ENCODE results near the gene FAM50A.

Gene FAM50A

DNA sequence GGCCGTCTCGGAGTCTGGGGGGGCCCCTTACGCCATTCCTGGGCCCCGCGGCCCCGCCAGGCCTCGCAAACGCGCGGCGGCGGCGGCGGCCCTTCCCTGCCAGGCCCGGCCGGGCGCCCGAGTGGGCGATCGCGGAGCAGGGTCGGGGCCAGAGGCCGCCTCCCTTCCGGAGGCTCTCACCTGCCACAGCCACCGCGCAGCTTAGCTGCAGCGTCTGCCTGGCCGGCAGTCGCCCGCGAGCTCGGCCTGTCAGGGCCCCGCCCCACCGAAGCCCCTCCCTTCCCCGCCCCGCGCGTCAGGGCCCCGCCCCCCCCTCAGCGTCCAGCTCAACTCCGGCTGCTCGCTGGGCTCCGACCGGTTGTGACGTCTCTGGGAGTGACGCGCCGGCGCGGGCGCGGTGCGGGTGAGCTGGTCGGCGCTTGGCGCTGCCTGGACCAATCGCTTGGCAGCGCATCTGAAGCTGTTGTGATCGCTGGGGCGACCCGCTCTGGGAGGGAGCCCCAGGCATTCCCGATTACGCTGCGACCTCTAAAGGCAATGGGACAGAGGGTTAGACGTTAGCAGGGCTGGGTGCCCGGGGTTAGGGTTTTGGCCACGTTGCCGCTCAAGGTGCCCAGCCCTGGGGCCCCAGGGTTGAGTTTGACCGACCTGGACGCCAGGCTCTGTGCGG, 46.6 kb downstream of the FAM50A start, which contains the start of gene SLC10A3 (continued):
- TF ChIP-seq, protein P1, sequence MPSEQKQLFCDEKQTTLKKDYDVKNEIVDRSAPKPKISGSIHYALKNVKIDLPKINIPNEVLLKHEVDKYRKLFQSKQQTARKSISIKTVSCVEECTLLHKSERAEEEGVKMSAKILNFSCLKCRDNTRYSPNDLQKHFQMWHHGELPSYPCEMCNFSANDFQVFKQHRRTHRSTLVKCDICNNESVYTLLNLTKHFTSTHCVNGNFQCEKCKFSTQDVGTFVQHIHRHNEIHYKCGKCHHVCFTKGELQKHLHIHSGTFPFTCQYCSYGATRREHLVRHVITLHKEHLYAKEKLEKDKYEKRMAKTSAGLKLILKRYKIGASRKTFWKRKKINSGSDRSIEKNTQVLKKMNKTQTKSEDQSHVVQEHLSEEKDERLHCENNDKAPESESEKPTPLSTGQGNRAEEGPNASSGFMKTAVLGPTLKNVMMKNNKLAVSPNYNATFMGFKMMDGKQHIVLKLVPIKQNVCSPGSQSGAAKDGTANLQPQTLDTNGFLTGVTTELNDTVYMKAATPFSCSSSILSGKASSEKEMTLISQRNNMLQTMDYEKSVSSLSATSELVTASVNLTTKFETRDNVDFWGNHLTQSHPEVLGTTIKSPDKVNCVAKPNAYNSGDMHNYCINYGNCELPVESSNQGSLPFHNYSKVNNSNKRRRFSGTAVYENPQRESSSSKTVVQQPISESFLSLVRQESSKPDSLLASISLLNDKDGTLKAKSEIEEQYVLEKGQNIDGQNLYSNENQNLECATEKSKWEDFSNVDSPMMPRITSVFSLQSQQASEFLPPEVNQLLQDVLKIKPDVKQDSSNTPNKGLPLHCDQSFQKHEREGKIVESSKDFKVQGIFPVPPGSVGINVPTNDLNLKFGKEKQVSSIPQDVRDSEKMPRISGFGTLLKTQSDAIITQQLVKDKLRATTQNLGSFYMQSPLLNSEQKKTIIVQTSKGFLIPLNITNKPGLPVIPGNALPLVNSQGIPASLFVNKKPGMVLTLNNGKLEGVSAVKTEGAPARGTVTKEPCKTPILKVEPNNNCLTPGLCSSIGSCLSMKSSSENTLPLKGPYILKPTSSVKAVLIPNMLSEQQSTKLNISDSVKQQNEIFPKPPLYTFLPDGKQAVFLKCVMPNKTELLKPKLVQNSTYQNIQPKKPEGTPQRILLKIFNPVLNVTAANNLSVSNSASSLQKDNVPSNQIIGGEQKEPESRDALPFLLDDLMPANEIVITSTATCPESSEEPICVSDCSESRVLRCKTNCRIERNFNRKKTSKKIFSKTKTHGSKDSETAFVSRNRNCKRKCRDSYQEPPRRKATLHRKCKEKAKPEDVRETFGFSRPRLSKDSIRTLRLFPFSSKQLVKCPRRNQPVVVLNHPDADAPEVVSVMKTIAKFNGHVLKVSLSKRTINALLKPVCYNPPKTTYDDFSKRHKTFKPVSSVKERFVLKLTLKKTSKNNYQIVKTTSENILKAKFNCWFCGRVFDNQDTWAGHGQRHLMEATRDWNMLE (tag by site-specific recombination; conservative IDR thresholded peaks at IDR 0.05; ENCODE audit: low read depth), result no peak
- TF ChIP-seq ZNF558 (tag by site-specific recombination; IDR thresholded peaks at IDR 0.05), result no peak
- TF ChIP-seq ZNF48 (tag by site-specific recombination; IDR thresholded peaks at IDR 0.05), result no peak
- no peak for TF ChIP-seq ZNF626 (tag by site-specific recombination; IDR thresholded peaks at IDR 0.05)
- TF ChIP-seq, protein P2, sequence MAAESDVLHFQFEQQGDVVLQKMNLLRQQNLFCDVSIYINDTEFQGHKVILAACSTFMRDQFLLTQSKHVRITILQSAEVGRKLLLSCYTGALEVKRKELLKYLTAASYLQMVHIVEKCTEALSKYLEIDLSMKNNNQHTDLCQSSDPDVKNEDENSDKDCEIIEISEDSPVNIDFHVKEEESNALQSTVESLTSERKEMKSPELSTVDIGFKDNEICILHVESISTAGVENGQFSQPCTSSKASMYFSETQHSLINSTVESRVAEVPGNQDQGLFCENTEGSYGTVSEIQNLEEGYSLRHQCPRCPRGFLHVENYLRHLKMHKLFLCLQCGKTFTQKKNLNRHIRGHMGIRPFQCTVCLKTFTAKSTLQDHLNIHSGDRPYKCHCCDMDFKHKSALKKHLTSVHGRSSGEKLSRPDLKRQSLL (tag by site-specific recombination; IDR thresholded peaks at IDR 0.05), result no peak
- TF ChIP-seq, protein P3, sequence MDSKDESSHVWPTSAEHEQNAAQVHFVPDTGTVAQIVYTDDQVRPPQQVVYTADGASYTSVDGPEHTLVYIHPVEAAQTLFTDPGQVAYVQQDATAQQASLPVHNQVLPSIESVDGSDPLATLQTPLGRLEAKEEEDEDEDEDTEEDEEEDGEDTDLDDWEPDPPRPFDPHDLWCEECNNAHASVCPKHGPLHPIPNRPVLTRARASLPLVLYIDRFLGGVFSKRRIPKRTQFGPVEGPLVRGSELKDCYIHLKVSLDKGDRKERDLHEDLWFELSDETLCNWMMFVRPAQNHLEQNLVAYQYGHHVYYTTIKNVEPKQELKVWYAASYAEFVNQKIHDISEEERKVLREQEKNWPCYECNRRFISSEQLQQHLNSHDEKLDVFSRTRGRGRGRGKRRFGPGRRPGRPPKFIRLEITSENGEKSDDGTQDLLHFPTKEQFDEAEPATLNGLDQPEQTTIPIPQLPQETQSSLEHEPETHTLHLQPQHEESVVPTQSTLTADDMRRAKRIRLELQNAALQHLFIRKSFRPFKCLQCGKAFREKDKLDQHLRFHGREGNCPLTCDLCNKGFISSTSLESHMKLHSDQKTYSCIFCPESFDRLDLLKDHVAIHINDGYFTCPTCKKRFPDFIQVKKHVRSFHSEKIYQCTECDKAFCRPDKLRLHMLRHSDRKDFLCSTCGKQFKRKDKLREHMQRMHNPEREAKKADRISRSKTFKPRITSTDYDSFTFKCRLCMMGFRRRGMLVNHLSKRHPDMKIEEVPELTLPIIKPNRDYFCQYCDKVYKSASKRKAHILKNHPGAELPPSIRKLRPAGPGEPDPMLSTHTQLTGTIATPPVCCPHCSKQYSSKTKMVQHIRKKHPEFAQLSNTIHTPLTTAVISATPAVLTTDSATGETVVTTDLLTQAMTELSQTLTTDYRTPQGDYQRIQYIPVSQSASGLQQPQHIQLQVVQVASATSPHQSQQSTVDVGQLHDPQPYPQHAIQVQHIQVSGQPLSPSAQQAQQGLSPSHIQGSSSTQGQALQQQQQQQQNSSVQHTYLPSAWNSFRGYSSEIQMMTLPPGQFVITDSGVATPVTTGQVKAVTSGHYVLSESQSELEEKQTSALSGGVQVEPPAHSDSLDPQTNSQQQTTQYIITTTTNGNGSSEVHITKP (tag by site-specific recombination; IDR thresholded peaks at IDR 0.05), result 0 out of 2 replicates have a peak, but pooled peaks have one; percentile 63
- no peak for TF ChIP-seq WT1 (tag by site-specific recombination; IDR thresholded peaks at IDR 0.05)
- TF ChIP-seq, protein P4, sequence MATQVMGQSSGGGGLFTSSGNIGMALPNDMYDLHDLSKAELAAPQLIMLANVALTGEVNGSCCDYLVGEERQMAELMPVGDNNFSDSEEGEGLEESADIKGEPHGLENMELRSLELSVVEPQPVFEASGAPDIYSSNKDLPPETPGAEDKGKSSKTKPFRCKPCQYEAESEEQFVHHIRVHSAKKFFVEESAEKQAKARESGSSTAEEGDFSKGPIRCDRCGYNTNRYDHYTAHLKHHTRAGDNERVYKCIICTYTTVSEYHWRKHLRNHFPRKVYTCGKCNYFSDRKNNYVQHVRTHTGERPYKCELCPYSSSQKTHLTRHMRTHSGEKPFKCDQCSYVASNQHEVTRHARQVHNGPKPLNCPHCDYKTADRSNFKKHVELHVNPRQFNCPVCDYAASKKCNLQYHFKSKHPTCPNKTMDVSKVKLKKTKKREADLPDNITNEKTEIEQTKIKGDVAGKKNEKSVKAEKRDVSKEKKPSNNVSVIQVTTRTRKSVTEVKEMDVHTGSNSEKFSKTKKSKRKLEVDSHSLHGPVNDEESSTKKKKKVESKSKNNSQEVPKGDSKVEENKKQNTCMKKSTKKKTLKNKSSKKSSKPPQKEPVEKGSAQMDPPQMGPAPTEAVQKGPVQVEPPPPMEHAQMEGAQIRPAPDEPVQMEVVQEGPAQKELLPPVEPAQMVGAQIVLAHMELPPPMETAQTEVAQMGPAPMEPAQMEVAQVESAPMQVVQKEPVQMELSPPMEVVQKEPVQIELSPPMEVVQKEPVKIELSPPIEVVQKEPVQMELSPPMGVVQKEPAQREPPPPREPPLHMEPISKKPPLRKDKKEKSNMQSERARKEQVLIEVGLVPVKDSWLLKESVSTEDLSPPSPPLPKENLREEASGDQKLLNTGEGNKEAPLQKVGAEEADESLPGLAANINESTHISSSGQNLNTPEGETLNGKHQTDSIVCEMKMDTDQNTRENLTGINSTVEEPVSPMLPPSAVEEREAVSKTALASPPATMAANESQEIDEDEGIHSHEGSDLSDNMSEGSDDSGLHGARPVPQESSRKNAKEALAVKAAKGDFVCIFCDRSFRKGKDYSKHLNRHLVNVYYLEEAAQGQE (tag by site-specific recombination; IDR thresholded peaks at IDR 0.05), result no peak
- TF ChIP-seq ZNF670 (tag by site-specific recombination; IDR thresholded peaks at IDR 0.05; ENCODE audit: low read depth), result no peak
- no peak for TF ChIP-seq ZNF155 (tag by site-specific recombination; IDR thresholded peaks at IDR 0.05)
- TF ChIP-seq ZNF2 (tag by site-specific recombination; IDR thresholded peaks at IDR 0.05), result no peak
- TF ChIP-seq, protein P5, sequence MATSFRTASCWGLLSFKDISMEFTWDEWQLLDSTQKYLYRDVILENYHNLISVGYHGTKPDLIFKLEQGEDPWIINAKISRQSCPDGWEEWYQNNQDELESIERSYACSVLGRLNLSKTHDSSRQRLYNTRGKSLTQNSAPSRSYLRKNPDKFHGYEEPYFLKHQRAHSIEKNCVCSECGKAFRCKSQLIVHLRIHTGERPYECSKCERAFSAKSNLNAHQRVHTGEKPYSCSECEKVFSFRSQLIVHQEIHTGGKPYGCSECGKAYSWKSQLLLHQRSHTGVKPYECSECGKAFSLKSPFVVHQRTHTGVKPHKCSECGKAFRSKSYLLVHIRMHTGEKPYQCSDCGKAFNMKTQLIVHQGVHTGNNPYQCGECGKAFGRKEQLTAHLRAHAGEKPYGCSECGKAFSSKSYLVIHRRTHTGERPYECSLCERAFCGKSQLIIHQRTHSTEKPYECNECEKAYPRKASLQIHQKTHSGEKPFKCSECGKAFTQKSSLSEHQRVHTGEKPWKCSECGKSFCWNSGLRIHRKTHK (tag by site-specific recombination; IDR thresholded peaks at IDR 0.05), result no peak
- TF ChIP-seq ZFP37 (tag by site-specific recombination; IDR thresholded peaks at IDR 0.05), result no peak
- no peak for TF ChIP-seq ZNF354C (tag by site-specific recombination; IDR thresholded peaks at IDR 0.05; ENCODE audit: borderline replicate concordance, low read depth)
- no peak for TF ChIP-seq ZNF391 (tag by site-specific recombination; IDR thresholded peaks at IDR 0.05; ENCODE audit: borderline replicate concordance, low read depth)
- TF ChIP-seq, protein P6, sequence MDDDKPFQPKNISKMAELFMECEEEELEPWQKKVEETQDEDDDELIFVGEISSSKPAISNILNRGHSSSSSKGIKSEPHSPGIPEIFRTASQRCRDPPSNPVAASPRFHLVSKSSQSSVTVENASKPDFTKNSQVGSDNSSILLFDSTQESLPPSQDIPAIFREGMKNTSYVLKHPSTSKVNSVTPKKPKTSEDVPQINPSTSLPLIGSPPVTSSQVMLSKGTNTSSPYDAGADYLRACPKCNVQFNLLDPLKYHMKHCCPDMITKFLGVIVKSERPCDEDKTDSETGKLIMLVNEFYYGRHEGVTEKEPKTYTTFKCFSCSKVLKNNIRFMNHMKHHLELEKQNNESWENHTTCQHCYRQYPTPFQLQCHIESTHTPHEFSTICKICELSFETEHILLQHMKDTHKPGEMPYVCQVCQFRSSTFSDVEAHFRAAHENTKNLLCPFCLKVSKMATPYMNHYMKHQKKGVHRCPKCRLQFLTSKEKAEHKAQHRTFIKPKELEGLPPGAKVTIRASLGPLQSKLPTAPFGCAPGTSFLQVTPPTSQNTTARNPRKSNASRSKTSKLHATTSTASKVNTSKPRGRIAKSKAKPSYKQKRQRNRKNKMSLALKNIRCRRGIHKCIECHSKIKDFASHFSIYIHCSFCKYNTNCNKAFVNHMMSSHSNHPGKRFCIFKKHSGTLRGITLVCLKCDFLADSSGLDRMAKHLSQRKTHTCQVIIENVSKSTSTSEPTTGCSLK (tag by site-specific recombination; IDR thresholded peaks at IDR 0.05), result no peak
- TF ChIP-seq SETDB1 (IDR thresholded peaks at IDR 0.05; ENCODE audit: insufficient read length, low read length), result no peak
- TF ChIP-seq ZBTB8A (tag by site-specific recombination; IDR thresholded peaks at IDR 0.05), result peak; percentile 57
- TF ChIP-seq ZNF707 (tag by site-specific recombination; IDR thresholded peaks at IDR 0.05), result no peak
- TF ChIP-seq, protein P7, sequence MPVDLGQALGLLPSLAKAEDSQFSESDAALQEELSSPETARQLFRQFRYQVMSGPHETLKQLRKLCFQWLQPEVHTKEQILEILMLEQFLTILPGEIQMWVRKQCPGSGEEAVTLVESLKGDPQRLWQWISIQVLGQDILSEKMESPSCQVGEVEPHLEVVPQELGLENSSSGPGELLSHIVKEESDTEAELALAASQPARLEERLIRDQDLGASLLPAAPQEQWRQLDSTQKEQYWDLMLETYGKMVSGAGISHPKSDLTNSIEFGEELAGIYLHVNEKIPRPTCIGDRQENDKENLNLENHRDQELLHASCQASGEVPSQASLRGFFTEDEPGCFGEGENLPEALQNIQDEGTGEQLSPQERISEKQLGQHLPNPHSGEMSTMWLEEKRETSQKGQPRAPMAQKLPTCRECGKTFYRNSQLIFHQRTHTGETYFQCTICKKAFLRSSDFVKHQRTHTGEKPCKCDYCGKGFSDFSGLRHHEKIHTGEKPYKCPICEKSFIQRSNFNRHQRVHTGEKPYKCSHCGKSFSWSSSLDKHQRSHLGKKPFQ (tag by site-specific recombination; IDR thresholded peaks at IDR 0.05), result no peak
